GM21360 (cell line): ENCODE results near the gene SPHK1.

Experiments used
- ATAC-seq: cut with Tn5 transposase; IDR thresholded peaks from one replicate; pipeline ENCODE4 v1.9.1; 2021; ENCODE audit warnings: mild to moderate bottlenecking, moderate library complexity; ENCODE audit not compliant: unreplicated experiment

The SPHK1 gene

DNA sequence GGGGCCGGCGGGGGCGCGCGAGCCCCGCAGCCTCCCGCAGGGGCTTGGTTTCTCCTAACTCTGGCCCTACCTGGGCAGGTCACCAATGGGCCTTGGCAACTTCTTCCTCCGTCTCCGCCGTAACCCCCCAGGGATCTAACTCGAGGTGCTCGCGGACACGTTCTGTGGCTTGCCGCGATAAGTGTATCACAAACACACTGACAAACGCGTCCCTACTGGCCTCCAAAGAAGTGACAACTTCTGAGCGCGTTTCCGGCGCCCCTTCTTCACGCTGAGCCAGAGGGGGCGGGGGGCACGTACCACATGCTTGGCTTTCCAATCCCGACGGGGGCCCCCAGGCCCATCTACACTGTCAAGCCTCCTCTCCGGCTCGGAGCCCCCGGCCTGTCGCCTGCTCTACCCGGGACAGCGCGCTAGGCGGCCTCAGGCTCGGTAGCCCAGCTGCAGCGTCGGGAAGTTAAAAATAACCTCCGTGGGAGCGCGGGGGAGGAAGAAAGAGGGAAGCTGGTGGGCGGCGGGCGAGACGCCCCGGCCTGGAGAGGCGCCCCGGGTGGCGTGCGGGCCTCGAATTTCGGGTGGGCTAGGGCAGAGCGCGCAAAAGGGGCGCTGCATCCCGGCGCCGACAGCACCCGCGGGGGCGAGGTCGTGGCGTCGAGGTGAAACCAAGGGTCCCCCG, 725 bp upstream of the SPHK1 start:
- ATAC-seq: no peak

DNA sequence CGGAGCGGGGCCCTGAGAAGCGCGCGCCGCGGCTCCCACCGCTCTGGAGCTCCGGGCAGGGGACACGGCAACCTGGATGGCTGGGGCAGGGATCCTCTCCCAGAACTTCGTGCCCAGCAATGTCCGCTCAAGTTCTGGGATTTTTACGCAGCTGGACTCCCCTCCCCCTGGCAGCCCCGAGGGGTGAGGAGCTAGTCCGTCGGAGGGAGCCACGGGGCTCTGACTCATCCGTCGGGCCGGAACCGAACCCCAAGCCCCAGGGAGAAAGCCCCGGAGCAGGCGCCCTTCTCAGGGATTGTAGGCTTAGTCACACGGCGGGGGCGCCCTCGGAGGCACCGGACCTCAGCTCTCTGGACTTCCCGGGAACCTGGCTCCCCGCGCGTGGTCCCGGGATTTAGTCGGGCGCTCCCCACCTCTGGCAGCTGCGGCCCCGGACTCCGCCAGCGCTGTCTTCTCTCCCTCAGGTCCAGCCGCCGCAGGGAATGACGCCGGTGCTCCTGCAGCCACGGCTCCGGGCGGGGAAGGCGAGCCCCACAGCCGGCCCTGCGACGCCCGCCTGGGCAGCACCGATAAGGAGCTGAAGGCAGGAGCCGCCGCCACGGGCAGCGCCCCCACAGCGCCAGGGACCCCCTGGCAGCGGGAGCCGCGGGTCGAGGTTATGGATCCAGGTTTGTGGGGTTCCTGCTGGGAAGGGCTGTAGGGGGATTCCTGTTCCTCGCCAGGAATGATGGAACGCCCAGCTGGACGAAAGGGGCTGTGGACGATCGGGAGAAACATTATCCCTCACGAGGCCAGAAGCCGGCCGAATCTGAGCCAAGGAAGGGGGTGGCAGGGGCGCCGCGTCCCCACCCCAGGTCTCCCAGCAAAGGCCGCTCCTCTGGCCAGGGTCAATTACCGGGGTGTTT, 830 bp downstream of the SPHK1 start:
- no peak for ATAC-seq

DNA sequence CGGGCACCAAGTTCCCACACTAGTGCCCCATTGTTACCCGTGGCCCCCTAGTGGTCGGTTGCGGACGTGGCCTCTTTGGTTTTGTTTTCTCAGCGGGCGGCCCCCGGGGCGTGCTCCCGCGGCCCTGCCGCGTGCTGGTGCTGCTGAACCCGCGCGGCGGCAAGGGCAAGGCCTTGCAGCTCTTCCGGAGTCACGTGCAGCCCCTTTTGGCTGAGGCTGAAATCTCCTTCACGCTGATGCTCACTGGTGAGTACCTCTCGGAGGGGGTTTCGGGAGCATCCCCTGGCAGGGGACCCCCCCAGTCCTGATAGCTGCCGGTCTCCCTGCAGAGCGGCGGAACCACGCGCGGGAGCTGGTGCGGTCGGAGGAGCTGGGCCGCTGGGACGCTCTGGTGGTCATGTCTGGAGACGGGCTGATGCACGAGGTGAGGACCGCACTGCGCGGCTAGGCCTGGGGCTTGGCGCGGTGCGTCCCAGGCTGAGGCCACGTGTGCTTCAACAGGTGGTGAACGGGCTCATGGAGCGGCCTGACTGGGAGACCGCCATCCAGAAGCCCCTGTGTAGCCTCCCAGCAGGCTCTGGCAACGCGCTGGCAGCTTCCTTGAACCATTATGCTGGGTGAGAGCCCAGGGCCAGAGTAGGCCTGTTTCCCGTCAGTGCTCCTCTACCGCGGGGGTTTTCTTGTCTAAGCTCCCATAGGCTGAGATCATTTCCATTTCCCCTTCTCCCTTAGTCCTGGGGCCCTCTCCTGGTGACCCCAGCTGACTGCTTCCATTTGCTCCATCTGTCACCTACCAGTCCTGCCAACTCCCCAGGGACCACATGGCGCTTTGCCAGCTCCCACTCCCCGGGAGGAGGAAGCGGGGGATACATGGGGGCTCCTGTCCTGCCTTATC, 1.7 kb downstream of the SPHK1 start:
- no peak for ATAC-seq

DNA sequence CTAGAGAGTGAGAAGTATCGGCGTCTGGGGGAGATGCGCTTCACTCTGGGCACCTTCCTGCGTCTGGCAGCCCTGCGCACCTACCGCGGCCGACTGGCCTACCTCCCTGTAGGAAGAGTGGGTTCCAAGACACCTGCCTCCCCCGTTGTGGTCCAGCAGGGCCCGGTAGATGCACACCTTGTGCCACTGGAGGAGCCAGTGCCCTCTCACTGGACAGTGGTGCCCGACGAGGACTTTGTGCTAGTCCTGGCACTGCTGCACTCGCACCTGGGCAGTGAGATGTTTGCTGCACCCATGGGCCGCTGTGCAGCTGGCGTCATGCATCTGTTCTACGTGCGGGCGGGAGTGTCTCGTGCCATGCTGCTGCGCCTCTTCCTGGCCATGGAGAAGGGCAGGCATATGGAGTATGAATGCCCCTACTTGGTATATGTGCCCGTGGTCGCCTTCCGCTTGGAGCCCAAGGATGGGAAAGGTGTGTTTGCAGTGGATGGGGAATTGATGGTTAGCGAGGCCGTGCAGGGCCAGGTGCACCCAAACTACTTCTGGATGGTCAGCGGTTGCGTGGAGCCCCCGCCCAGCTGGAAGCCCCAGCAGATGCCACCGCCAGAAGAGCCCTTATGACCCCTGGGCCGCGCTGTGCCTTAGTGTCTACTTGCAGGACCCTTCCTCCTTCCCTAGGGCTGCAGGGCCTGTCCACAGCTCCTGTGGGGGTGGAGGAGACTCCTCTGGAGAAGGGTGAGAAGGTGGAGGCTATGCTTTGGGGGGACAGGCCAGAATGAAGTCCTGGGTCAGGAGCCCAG, 2.8 kb downstream of the SPHK1 start:
- no peak for ATAC-seq

DNA sequence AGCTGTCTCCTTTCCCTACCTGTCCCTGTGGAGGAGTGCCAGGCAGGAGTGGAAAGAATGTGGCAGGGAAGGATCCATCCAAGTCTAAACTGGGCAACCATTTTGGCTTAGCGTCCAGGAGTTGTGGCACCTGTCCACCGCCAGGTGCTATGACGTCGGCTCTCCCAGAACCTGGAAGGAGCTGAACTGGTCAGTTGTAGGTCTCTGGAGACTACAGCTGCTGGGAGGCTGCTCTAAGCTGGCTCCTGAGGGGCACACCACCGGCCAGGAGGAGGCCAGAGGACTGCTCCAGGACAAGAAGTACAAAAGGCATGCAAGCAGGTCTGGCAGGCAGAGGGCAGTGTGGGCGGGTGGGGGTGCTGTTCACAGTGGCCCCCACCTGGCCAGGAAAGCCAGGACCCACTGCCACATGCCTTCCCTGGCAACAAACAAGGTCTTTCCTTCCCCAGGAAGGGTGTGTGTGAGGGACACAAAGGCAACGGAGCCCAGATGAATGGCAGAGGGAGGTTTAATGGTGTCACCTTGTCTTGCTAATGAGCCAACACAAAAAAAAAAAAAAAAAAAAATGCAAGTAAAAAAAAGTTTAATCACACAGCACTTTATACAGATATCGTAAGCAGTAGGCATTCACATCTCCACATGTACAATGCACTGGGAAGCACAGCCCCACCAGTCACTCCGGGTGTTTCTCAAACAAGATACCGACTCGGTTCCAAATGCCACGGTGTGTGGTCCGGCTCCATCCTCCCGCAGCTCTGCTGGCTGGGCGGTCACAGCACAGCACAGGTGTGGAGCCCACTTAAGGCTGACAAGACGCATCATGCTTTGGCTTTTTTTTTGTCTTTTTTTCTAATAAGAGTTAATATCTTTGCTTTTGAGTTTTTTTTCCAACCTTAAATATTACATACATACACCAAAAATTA, 4.8 kb downstream of the SPHK1 start:
- no peak for ATAC-seq

DNA sequence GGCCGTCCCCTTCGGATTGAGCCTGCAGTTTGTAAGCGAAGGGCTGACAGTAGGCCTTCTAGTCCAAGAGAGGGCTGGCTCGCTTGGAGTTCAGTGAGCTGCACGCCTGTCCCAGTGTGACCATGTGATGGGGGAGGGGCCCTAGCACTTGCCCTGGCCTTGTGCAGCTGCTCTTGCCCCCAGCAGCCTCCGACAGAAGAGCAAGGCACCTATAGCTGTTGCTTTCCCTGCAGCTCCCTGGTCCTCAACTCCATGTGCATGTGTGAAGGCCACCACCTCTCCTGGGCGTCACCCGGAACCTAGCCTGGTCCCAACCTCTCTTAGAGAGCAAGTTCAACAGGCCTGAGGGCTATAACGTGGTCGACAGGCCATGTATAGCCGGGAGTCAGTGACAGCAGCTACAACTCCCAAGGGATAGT, 5.6 kb downstream of the SPHK1 start:
- no peak for ATAC-seq

DNA sequence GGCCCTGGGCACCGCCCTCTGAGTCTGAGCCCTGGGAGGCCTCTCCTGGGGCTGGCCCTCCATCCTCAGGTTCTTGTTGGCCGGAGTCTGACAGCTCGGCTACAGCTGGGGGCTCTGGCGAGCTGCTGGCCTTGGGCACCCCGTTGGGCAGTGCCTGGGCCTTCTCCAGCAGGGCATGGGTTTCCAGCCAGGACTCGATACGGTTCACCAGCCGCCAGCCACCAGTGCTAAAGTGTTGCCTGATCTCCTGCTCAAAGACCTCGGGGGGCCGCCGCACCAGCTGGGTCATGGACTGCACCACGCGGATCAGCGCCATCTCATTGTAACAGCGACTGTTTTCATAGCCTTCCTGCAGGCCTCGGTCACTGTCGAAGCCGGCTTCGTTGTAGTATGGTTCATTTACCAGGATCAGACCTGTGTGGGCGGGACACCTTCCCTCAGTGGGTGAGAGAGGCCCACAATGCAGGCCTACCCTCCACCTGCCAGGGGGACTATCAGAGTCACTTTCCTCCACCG, 6.8 kb downstream of the SPHK1 start:
- ATAC-seq: no peak

DNA sequence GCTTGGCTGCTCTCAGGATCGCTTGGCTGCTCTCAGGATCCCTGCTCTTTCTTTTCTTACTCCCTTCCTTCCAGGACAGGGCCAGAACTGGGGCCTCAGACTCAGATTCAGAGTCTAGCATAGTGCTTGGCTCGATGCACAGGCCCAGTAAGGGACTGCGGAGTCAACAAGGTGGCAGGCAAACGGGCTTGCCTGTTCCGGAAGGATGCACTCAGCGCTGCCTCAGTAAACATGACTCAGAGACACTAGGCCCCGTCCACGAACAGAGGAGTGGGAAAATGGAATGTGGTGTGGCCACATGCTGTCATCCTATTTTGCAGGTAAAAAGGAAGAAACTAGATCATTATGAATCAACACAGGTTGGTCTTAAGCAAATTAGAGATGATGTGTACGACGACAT, 9.8 kb downstream of the SPHK1 start:
- no peak for ATAC-seq

DNA sequence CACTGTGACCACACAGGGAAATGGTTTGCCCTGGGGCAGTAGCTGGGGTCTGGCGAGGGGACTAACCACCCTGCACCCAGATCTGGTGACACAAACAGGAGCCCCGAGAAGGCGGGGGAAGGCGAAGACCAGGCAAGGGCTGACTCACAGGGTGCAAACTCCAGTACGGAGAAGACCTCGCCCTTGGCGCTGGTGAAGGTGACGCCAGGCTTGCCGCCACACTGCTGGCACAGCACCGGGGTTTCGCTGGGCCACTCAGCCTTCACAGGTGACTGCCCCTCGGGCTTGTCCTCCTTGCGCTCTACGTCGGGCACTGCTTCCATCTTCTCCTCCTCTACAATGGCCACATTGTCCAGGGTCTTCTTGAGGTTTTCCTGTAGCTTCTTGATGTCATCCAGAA, 11.6 kb downstream of the SPHK1 start:
- ATAC-seq: no peak

DNA sequence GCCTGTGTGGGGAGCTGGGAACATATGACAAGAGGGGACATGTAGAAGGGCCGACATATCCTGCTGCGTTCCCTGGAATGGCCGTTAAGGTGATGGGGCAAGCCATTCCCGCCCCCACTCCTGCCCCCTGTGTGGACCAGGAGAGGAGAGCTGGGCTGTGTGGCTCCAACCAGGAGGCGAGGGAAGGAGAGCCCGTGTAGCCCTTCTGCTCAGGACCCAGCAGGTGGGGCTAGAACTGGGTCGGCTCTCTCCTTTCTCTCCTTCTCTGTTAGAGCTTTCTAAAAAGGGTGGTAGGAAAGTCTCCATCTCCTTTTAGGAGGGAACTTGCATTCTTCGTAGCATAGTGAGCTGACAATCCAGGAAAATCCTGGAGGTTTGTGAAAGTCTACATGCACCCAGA, 12.8 kb downstream of the SPHK1 start:
- no peak for ATAC-seq

DNA sequence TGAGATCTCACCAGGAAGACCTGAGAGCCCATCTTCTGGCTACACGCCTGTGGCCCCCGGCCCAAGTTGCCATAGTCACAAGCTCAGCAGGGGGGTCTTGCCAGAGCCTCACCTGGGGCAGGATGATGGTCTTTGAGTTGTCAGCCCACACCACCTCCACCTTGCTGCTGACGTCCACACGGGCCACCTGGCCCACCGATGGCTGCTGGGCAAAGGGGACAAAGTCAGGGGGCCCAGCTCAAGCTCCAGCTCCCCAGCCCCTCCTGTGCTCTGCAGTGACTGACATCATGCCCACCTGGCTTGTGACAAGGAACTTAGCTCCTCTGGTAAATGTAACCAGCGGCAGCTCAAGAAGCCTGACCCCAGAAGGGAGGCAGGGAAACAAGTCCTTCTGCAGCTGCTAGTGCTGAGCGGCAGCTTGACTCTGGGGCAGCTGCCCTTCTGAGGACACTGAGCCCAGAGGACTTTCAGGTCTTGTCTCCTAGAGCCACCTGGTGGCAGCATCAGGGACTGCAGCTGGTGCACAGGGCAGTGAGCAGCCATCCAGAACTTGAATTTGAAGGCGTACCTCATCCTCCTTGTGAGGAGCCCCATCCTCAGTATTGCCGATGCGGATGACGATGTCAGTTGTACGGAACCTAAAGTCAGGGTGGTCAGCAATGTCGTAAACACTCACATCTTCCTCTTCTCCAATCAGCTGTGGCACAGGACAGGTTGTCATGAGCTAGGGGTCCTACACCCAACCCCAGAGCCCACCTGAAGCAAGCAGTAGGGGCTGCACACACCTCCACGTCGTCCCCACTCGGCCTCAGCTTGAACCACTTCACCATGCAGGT, 13.5 kb downstream of the SPHK1 start:
- ATAC-seq: no peak

DNA sequence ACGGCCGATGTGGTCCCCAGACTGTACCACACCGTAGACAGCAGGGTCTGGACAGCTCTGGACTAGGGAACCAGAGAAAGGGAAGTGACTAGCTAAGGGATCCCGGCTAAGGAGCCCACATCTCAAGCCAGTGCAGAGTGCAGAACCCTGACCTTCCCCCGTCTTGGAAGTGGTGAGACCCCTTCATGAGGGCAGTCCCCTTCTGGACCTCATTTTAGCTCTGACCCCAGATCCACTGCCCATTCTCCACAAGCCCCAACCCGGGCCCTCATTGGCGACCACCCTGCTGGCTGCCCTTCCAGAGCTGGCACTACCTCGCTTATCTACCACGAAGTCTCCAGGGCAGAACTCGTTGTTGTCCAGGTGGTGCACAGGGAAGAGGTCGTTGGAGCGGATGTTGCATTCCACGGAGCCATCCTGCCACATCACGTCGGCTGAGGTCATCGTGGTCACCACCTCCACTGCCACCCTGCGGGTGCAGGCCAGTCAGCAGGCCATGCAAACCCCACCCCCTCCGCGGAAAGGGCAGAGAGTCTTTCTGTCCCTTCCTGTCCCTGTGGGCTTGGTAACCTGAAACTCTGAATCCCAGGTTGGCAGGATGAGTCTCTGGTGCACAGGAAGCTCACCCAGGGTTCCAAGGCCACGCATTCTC, 14.2 kb downstream of the SPHK1 start:
- ATAC-seq: no peak

DNA sequence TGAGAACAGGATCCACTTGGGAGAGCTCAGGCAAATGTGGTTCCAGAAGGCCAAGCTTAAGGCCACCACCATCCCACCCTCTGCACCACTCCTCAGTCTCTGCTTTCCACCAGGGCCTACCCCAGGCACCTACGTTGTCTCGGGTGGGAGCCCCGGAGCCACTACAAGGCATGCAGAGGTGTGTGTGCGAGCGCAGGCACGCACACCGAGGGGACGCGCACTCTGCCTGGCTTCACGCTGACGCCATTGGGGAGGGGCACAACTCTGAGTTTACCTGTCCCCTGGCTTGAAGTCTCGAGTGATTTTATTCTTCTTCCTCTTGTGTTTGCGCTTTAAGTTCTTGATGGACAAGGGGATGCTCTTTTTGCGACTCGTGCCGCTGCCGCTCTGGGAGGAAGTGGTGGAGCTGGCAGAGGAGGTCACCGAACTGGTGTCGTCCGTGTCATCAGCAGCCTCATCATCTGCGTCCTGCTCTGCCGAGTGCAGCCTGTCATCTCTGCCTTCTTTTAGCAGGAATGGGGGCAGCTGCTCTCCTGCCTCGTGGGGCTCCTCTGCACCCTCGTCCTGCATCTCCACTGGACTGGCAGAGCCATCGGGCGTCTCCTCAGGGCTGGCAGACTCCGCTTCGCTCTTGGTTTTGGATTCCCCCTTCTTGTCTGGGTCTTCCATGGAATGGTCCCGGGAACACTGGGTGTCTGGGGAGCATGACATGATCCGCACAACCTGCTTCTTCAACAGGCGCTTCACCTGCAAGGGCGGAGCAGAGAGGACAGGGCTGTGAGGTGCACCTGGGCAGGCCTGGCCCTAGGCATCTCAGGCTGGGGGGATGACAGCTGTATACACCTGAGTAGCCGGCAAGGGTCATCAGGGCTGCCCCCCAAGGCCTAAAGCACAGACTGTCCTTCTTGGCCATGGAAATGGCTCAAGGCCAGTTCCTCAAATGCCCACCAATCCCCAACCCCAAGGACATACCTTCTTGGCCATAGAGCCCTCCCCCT, 15.1 kb downstream of the SPHK1 start:
- no peak for ATAC-seq

DNA sequence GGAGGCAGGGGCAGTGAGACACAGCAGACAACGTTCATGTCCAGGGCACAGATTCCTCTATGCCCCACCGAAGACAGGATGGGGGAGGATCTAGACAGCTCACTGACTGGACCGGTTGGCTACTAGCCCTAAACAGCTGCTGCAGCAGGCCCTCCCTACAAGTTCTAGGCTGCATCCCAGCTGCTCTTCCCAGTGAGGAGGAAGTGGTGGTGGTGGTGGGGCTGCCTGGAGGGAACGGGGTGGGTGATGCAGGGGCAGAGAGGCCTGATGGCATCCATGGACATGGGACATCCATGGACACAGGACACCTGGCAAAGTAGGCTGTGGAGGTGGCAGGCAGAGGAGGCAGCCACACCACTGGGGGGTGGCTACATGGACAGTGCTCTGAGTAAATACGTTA, 18.3 kb downstream of the SPHK1 start:
- ATAC-seq: no peak

DNA sequence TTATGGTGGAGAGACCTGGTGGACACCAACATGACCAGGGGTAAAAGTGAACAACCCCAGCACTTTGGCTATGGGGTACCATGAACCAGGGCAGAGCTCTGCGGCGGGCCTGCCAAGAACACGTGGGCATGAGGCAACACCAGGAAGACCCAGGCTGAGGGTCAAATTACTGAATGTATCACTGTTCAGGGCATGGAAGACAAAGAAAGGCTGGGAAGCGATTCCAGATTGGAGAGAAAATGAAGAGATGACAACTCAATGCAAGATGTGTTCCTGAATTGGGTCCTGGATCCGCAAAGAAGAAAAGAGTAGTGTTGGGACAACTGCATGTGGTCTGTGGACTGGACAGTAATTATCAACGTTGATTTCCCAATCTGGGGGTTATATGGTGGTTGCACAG, 19.8 kb downstream of the SPHK1 start:
- no peak for ATAC-seq

DNA sequence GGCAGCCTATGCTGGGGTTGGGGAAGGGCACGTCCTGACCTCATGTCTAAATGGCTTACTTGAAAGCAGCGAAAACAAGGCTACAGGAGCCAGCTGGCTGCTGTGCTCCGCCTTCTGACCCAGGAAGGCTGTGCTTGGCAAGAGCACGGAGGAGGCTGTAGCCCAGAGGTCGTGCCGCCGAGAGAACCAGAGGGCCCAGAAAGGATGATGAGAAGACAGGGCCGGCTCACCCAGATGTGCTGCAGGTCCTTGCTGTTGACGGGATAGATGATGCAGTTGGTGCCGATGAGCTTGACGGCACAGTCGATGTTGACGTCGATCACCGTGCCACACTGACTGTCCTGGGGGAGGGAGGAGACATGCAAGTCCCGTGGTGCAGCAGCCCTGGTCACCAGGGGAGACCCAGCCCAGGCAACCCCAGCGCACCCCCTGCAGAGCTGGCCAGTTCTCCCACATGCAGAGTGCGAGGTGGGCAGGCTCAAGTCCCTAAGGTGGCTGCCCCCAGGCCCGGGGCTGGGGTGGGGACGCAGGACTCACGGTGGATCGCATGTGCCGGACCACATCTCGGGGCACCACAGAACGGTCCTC, 20.7 kb downstream of the SPHK1 start:
- no peak for ATAC-seq
